A673 (cell line): ENCODE measurements around the gene AMOT. TPM values are rescaled to one million over a fixed set of nuclear protein-coding genes. Genes with fewer than 3 reads are reported as not detected.

Experiments
- BruUV-seq: library from RNA; stranded (reverse); fragments of 400-500 nt; replicated peaks from 2 replicates; lab custom pipeline; 2021; lab: Mats Ljungman, UMichigan
- CTCF ChIA-PET: fragments of 300-600 bp; sonication (Branson Sonifier 250); formaldehyde crosslinking; loops from one replicate; lab custom pipeline; 2022; ENCODE audit warnings: antibody characterized with exemption; lab: Charles Lee
- POLR2A ChIA-PET: fragments of 300-600 bp; sonication (Branson Sonifier 250); formaldehyde crosslinking; loops from one replicate; lab custom pipeline; 2022; ENCODE audit warnings: antibody characterized with exemption; ENCODE audit not compliant: low non-redundant PET; lab: Charles Lee
- DNase-seq: peaks from one replicate; pipeline ENCODE4 v3.0.0-alpha.2; 2015; ENCODE audit warnings: low spot score
- H3K27ac ChIP-seq: fragments of 200-600 bp; sonication (generic); 2 replicates; pipeline ENCODE4 v1.5.1; 2016; ENCODE audit warnings: mixed run types, low read depth, mild to moderate bottlenecking, mixed read lengths, antibody characterized with exemption, low read length; ENCODE audit not compliant: poor library complexity, severe bottlenecking
- H3K27me3 ChIP-seq: fragments of 200-600 bp; sonication (generic); replicated peaks from 2 replicates; pipeline ENCODE4 v1.6.1; 2017; ENCODE audit warnings: mixed run types, low read depth, mild to moderate bottlenecking, mixed read lengths, antibody characterized with exemption, low read length; ENCODE audit not compliant: insufficient read depth, poor library complexity
- H3K36me3 ChIP-seq: fragments of 200-600 bp; sonication (generic); 2 replicates; pipeline ENCODE4 v1.6.1; 2016; ENCODE audit warnings: mixed run types, mild to moderate bottlenecking, mixed read lengths, antibody characterized with exemption, low read length; ENCODE audit not compliant: insufficient read depth, poor library complexity, severe bottlenecking
- H3K4me1 ChIP-seq: fragments of 200-600 bp; sonication (generic); 2 replicates; pipeline ENCODE4 v1.6.1; 2017; ENCODE audit warnings: mixed run types, mild to moderate bottlenecking, mixed read lengths, antibody characterized with exemption, low read length; ENCODE audit not compliant: insufficient read depth, poor library complexity, severe bottlenecking
- H3K4me3 ChIP-seq: fragments of 200-600 bp; sonication (generic); 2 replicates; pipeline ENCODE4 v1.5.1; 2016; ENCODE audit warnings: low read depth, mixed run types, mild to moderate bottlenecking, mixed read lengths, low read length; ENCODE audit not compliant: poor library complexity, severe bottlenecking
- H3K9me3 ChIP-seq: fragments of 200-600 bp; sonication (generic); 2 replicates; pipeline ENCODE4 v1.6.1; 2016; ENCODE audit warnings: mixed run types, low read depth, mild to moderate bottlenecking, mixed read lengths, antibody characterized with exemption, low read length; ENCODE audit not compliant: poor library complexity, severe bottlenecking
- CTCF ChIP-seq: fragments of 300-800, 200-600 bp; sonication (generic); conservative IDR thresholded peaks from 2 replicates; pipeline ENCODE4 v1.5.1; 2017; ENCODE audit warnings: low read depth, mild to moderate bottlenecking, antibody characterized with exemption, low read length, moderate library complexity, mixed read lengths
- EZH2 ChIP-seq: fragments of 200-600 bp; sonication (generic); IDR thresholded peaks from 2 replicates; pipeline ENCODE4 v1.6.1; 2017; ENCODE audit warnings: borderline replicate concordance, low read depth, mild to moderate bottlenecking, mixed read lengths, antibody characterized with exemption, low read length; ENCODE audit not compliant: poor library complexity, severe bottlenecking
- intact Hi-C: fragments of 100-400 bp; cut with micrococcal nuclease; formaldehyde crosslinking; loops from one replicate; pipeline ENCODE4 v1.10.0; 2022; ENCODE audit not compliant: unreplicated experiment
- total RNA-seq: library from RNA; stranded (reverse); gene quantifications from 2 replicates; pipeline ENCODE4 v1.2.3, GENCODE V29; 2021

AMOT gene
- total RNA-seq, 1 experiment from 2014 or later = 2.6 TPM

GRCh38 chrX:112868586-112868985, 28.0 kb upstream of the AMOT start:
- Histone ChIP-seq H3K4me3 (no peak overlapping the region), H3K4me1 (no peaks in the 10 kb centered on the region), H3K9me3 (no peaks in the 10 kb centered on the region), H3K27ac (no peak overlapping the region), H3K27me3 (no peaks in the 10 kb centered on the region), H3K36me3 (no peaks in the 10 kb centered on the region)
- intact Hi-C loops = no loop called here
- no peak for DNase-seq
- POLR2A ChIA-PET = no interaction called here
- BruUV-seq = no TSS peak
- no peak for TF ChIP-seq CTCF
- TF ChIP-seq EZH2 = no peak
- CTCF ChIA-PET = no interaction called here

DNA sequence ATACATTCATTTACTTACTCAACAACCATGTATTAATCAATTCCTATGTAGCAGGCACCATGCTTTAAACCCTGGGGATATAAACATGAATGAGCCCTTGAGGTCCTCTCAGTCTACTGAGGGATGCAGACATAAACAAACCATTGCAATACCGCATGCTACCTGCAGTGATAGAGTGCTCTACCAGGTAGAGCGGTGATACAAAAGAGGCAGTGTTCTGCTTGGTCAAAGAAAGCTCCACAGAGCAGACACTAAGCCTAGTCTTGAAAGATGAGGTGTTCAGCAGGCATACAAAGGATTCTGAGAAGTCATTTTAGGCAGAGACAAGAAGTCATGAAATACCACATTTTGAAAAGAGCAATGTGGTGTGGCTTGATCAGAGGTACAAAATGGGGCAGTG, 26.9 kb upstream of the AMOT start:
- CTCF ChIA-PET = no interaction called here
- TF ChIP-seq CTCF (no peak), EZH2 (no peak)
- intact Hi-C loops = no loop called here

GRCh38 chrX:112866175-112866574, 25.5 kb upstream of the AMOT start:
- Histone ChIP-seq H3K27me3 (no peaks in the 10 kb centered on the region), H3K27ac (no peak overlapping the region), H3K9me3 (no peaks in the 10 kb centered on the region), H3K36me3 (no peaks in the 10 kb centered on the region), H3K4me1 (no peaks in the 10 kb centered on the region), H3K4me3 (no peak overlapping the region)
- DNase-seq = no peak
- POLR2A ChIA-PET = no interaction called here
- BruUV-seq = no TSS peak
- CTCF ChIA-PET = interaction anchor here (0.7 kb wide), 1 partner anchor 15 kb away, joined by 7 read pairs; no protein-coding TSS in a partner anchor
- intact Hi-C loops = no loop called here
- TF ChIP-seq CTCF = no peak
- no peak for TF ChIP-seq EZH2

More for the DNA sequence above, 26.9 kb upstream of the AMOT start:
- H3K4me3 ChIP-seq = no peak overlapping the region
- no peaks in the 10 kb centered on the region for H3K27me3 ChIP-seq
- H3K36me3 ChIP-seq = no peaks in the 10 kb centered on the region
- DNase-seq = no peak
- no TSS peak for BruUV-seq
- H3K27ac ChIP-seq = no peak overlapping the region
- H3K4me1 ChIP-seq = no peaks in the 10 kb centered on the region
- H3K9me3 ChIP-seq = no peaks in the 10 kb centered on the region
- POLR2A ChIA-PET = no interaction called here
